Nephron (organoid): ENCODE data around the gene VAPB.

Experiments used
- H3K27ac Mint-ChIP-seq, 3 experiments: 2 replicates each; pipeline ENCODE4 v1.8.0; 2020; ENCODE audit warnings: mixed read lengths in 3 of 3, mild to moderate bottlenecking in 2 of 3, moderate library complexity in 1 of 3
- H3K27me3 Mint-ChIP-seq: 2 replicates; pipeline ENCODE4 v1.8.0; 2021; ENCODE audit warnings: low read depth, mild to moderate bottlenecking, moderate library complexity, mixed read lengths
- H3K36me3 Mint-ChIP-seq: 2 replicates; pipeline ENCODE4 v1.8.0; 2020; ENCODE audit warnings: low read depth, mixed read lengths
- H3K4me1 Mint-ChIP-seq: 2 replicates; pipeline ENCODE4 v1.8.0; 2020; ENCODE audit warnings: mixed read lengths
- H3K4me3 Mint-ChIP-seq, 3 experiments: 2 replicates each; pipeline ENCODE4 v1.8.0; 2020; ENCODE audit warnings: mild to moderate bottlenecking in 3 of 3, mixed read lengths in 3 of 3, moderate library complexity in 2 of 3
- H3K9me3 Mint-ChIP-seq: 2 replicates; pipeline ENCODE4 v1.8.0; 2020; ENCODE audit warnings: mixed read lengths
- CTCF ChIP-seq, 3 experiments: fragments of 200-600 bp; sonication (generic); IDR thresholded peaks; one replicate each; pipeline ENCODE4 v1.5.0; 2021; ENCODE audit warnings: antibody characterized with exemption in 3 of 3; ENCODE audit not compliant: unreplicated experiment in 3 of 3

Gene VAPB

GRCh38 chr20:58388882-58389323, at the start of gene VAPB:
TSS of gene VAPB (plus strand) at chr20:58389229. CDS start at chr20:58389460, 231 bp downstream.
- peaks cover 34% of the 10 kb centered on the region for H3K4me1 Mint-ChIP-seq
- peaks cover 14% of the 10 kb centered on the region for H3K27me3 Mint-ChIP-seq
- peaks cover 28% of the 10 kb centered on the region for H3K36me3 Mint-ChIP-seq
- no peak for TF ChIP-seq CTCF (IDR thresholded peaks at IDR 0.05; ENCODE audit: unreplicated experiment in 3 of 3)
- H3K27ac Mint-ChIP-seq = peak within 1 kb of the TSS; percentile 69 to 97 (median 93)
- H3K4me3 Mint-ChIP-seq = peak within 1 kb of the TSS; percentile 92 to 94 (median 94)
- peaks cover 3% of the 10 kb centered on the region for H3K9me3 Mint-ChIP-seq

- H3K4me3 Mint-ChIP-seq = no peak overlapping the region
- no peaks in the 10 kb centered on the region for H3K27me3 Mint-ChIP-seq
- no peak overlapping the region for H3K27ac Mint-ChIP-seq
- no peak for TF ChIP-seq CTCF (IDR thresholded peaks at IDR 0.05; ENCODE audit: unreplicated experiment in 3 of 3)
- peaks cover 30% of the 10 kb centered on the region for H3K36me3 Mint-ChIP-seq
- H3K9me3 Mint-ChIP-seq = no peaks in the 10 kb centered on the region
- H3K4me1 Mint-ChIP-seq = peaks cover 10% of the 10 kb centered on the region
Observed at GRCh38 chr20:58339741-58340140, 49.3 kb upstream of the VAPB start.

- Mint-ChIP-seq H3K27me3 (no peaks in the 10 kb centered on the region), H3K4me1 (peaks cover 7% of the 10 kb centered on the region), H3K36me3 (peaks cover 30% of the 10 kb centered on the region), H3K27ac (no peak overlapping the region), H3K4me3 (no peak overlapping the region), H3K9me3 (no peaks in the 10 kb centered on the region)
- TF ChIP-seq CTCF (IDR thresholded peaks at IDR 0.05; ENCODE audit: unreplicated experiment in 3 of 3) = no peak
Observed at GRCh38 chr20:58340151-58340550, 48.9 kb upstream of the VAPB start.

GRCh38 chr20:58340853-58341252, 48.2 kb upstream of the VAPB start:
- no peaks in the 10 kb centered on the region for H3K27me3 Mint-ChIP-seq
- H3K4me3 Mint-ChIP-seq = no peak overlapping the region
- H3K4me1 Mint-ChIP-seq = peaks cover under 1% of the 10 kb centered on the region
- H3K9me3 Mint-ChIP-seq = no peaks in the 10 kb centered on the region
- peaks cover 37% of the 10 kb centered on the region for H3K36me3 Mint-ChIP-seq
- H3K27ac Mint-ChIP-seq = no peak overlapping the region
- no peak for TF ChIP-seq CTCF (IDR thresholded peaks at IDR 0.05; ENCODE audit: unreplicated experiment in 3 of 3)

- H3K9me3 Mint-ChIP-seq = no peaks in the 10 kb centered on the region
- no peak for TF ChIP-seq CTCF (IDR thresholded peaks at IDR 0.05; ENCODE audit: unreplicated experiment in 3 of 3)
Observed at GRCh38 chr20:58342104-58342945, 46.7 kb upstream of the VAPB start.

GRCh38 chr20:58344741-58345140, 44.3 kb upstream of the VAPB start:
- Mint-ChIP-seq H3K4me1 (no peaks in the 10 kb centered on the region), H3K9me3 (no peaks in the 10 kb centered on the region), H3K36me3 (peaks cover 53% of the 10 kb centered on the region), H3K27me3 (no peaks in the 10 kb centered on the region), H3K27ac (no peak overlapping the region), H3K4me3 (no peak overlapping the region)
- no peak for TF ChIP-seq CTCF (IDR thresholded peaks at IDR 0.05; ENCODE audit: unreplicated experiment in 3 of 3)

More at GRCh38 chr20:58342104-58342945, 46.7 kb upstream of the VAPB start:
- peaks cover 45% of the 10 kb centered on the region for H3K36me3 Mint-ChIP-seq
- no peak overlapping the region for H3K27ac Mint-ChIP-seq
- no peaks in the 10 kb centered on the region for H3K4me1 Mint-ChIP-seq
- H3K27me3 Mint-ChIP-seq = no peaks in the 10 kb centered on the region
- no peak overlapping the region for H3K4me3 Mint-ChIP-seq
